Epithelial cell of alveolus of lung (primary cell): ENCODE results near the gene ZNF396. TPM values are rescaled to one million over a fixed set of nuclear protein-coding genes. Genes with fewer than 3 reads are reported as not detected.

Experiments used
- total RNA-seq: library from RNA; depleted of rRNA; stranded (reverse); fragments of >200 nt; gene quantifications from 2 replicates; pipeline ENCODE4 v1.2.1, GENCODE V29; 2015

The ZNF396 gene
- total RNA-seq, result 0.78 and 1.4 TPM in 2 replicates

DNA sequence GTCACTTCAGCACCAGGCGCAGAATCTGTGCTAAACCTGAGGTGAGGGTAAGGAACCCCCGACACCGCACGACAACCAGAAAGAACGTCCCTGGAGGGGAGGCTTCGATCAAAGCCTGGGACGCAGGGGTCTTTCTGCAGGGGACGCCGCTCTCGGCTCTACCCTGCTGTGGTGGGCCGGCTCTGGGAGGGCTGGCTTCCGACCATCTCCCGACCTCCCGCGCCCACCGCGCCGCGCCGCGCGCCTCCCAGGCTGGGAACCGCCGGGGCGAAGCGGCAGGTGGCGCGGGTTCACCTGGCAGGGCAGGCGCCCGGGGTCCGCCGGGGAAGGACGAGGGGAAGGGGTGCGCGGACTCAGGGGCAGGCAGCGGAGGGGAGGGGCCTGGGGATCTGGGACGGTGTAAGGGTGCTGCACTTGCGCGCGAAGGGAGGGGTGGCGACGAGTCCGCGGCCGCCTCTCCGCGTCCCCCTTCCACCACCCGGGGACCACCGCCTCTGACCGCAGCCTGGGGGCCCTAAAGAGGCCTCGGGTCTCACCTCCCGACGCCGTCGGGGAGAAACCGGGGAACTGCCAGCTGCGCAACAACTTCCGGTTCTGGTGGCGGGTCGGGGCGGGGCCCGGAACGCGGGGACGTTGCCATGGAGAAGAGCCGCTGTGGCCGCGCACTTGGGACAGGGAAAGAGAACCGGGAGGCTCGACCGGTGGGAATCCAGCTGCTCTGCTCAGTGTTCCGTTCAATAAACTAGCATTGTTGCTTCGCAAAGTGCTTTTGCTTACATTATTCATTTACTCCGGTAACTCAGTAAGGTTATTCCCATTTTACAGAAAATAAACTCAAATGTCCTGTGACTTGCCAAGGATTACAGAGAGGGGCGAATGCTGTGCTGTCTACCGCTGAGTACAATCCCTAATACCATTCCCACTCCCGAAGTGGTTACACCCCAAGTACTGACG is at the start of gene ZNF396:
ZNF396 (minus strand) TSS at position 596 of the 954 bp plus-strand sequence. CDS start 3,045 bp downstream, outside the sequence.

DNA sequence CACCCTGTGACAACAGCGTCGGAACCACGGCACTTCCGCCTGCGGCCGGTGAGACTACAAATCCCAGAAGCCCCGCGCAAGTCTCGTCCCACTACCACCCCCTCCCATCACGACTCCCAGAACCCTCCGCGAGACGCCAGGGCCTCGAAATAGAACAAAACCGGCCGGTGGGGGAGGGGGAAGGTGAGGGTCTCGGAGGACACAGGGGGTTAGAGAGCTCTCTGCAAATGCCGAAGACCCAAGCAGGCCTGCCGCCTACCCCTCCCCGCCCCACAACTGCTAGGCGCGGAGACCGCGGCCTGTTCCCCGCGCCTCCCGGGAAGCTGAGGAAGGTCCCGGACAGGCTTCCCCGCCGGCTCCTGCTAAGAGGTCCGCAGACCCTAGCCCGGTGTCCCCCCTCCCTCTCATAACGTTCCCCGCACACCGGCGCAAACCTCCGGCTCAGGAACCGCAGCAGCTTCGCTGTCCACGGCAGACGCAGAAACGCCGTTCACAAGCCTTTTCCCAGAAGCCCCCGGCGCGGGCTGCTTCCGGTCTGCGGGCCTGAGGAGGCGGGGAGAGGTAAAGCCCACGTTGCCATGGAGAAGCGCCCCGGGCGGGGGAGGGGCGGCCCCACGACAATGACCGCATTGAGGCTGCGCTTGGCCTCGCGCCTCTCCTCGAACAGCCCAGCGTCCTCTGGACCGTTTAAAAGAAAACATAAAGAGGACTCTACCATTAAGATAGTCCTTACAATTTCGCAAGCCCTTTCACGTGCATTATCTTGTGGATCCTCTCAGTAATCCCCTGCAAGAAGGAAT is 33.0 kb downstream of the ZNF396 start, which contains the start of gene ZNF24:
ZNF24 (minus strand) TSS at position 485 of the 800 bp plus-strand sequence. CDS start 3,770 bp downstream, outside the sequence.

Other genes starting within 250 kb of the ZNF396 start
- gene ZNF397, start 136.3 kb downstream of the ZNF396 start, total RNA-seq, result 3.9 and 21.5 TPM in 2 replicates
- gene ZSCAN30, start 87.1 kb downstream of the ZNF396 start, total RNA-seq, result 15.1 and 21.6 TPM in 2 replicates
- gene ZNF24, start 32.9 kb downstream of the ZNF396 start, total RNA-seq, result 22.6 and 31.5 TPM in 2 replicates
- 5.2 and 5.8 TPM in 2 replicates for gene INO80C, start 120.6 kb upstream of the ZNF396 start, total RNA-seq
- gene GALNT1, start 204.4 kb upstream of the ZNF396 start, total RNA-seq, result 46.2 and 64.6 TPM in 2 replicates